ENCODE data around the gene DEAF1.

DNA sequence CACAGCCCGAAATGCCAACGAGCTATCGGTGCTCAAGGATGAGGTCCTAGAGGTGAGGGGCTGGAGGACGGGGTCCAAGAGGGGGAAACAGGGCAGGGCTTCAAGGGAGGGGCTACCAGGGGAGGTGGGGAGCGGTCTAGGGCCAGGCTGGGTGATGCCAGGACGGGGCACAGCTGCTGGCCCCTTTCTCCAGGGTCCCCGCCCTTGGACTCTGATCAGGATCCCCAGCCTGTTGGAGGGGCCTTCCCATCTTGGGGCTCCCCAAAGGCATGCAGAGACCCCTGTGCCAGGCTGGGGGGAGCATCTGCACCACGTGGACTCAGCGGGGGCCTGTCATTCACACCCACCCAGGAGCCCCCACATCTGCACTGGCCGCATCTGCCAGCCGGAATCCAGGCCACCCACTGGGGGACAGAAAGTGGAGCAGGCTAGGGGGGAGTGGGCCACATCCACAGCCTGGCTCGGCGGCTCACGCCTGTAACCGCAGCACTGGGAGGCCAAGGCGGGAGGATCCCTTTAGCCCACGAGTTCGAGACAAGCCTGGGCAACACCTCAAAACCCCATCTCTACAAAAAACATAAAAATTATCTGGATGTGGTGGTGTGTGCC is 29.9 kb upstream of the DEAF1 start:
- no peak for TF ChIP-seq BHLHE40 (IDR thresholded peaks at IDR 0.05; ENCODE audit: borderline replicate concordance)
- no peak for TF ChIP-seq ELF4 (IDR thresholded peaks at IDR 0.05)
- no peak for TF ChIP-seq SP1 (IDR thresholded peaks at IDR 0.05)
- TF ChIP-seq FOXK2 (IDR thresholded peaks at IDR 0.05): no peak
- TF ChIP-seq ZNF384 (IDR thresholded peaks at IDR 0.05): no peak
- no peak for TF ChIP-seq FOXM1 (IDR thresholded peaks at IDR 0.05; ENCODE audit: borderline replicate concordance)
- TF ChIP-seq LEF1 (IDR thresholded peaks at IDR 0.05; ENCODE audit: borderline replicate concordance): no peak
- no peak for TF ChIP-seq HDGF (IDR thresholded peaks at IDR 0.05; ENCODE audit: borderline replicate concordance)
- no peak for TF ChIP-seq ARNT (IDR thresholded peaks at IDR 0.05)

Data from HEK293T (cell line).